22Rv1 (cell line): ENCODE measurements around the gene SH3RF1.

Source experiments
- ZFX ChIP-seq: fragments of 450-650 bp; IDR thresholded peaks from 2 replicates; pipeline ENCODE4 v1.6.1; 2017; ENCODE audit warnings: antibody characterized with exemption, borderline replicate concordance
- TF ChIP-seq, protein P1 (sequence below): fragments of 450-650 bp; IDR thresholded peaks from 2 replicates; pipeline ENCODE4 v1.5.1; 2017; ENCODE audit warnings: mild to moderate bottlenecking

DNA sequence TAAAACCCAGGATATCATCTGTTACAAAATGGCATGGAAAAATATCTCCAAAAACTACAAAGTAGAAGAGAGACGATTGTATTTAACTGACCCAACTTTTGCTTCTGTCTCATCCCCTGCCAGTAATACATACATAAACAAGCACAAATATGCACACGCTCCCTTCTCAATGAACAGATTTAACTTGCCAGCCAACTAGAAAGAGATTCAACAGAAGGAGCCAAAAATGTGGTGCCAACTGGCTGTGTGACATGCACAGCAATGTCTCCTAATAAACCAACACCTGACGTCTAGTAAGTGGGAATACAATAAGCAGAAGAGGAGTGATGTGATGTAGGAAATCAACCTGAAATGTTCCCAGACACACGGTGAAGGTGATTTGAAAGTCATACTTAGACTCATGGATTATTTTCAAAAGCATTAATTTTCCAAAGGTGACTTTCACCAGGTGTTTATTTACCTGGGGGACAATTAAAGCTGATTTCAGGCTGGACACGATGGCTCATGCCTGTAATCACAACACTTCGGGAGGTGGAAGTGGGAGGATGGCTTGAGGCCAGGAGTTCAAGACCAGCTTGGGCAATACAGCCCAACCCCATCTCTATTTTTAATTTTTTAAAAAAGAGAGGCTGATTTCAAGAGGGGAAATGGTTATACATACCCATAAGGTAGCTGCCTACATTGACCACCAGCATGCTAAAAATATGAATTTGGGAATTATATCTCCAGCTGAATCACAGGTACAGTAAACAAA is 33.7 kb downstream of the SH3RF1 start:
- TF ChIP-seq, protein P1, sequence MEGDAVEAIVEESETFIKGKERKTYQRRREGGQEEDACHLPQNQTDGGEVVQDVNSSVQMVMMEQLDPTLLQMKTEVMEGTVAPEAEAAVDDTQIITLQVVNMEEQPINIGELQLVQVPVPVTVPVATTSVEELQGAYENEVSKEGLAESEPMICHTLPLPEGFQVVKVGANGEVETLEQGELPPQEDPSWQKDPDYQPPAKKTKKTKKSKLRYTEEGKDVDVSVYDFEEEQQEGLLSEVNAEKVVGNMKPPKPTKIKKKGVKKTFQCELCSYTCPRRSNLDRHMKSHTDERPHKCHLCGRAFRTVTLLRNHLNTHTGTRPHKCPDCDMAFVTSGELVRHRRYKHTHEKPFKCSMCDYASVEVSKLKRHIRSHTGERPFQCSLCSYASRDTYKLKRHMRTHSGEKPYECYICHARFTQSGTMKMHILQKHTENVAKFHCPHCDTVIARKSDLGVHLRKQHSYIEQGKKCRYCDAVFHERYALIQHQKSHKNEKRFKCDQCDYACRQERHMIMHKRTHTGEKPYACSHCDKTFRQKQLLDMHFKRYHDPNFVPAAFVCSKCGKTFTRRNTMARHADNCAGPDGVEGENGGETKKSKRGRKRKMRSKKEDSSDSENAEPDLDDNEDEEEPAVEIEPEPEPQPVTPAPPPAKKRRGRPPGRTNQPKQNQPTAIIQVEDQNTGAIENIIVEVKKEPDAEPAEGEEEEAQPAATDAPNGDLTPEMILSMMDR = no peak
- TF ChIP-seq ZFX = no peak
